Natural killer cell (primary cell): Measurements from ENCODE around the gene ECT2L. TPM values are rescaled to one million over a fixed set of nuclear protein-coding genes. Genes with fewer than 3 reads are reported as not detected.

Experiments
- ATAC-seq, 3 donors: fragments of 150-1000 bp in 2 of 3; fragments of 200-7000 bp in 1 of 3; cut with Tn5 transposase; 1 replicate in 1 of 3; 2 replicates in 2 of 3; pipeline ENCODE4 v1.10.0; 2021; ENCODE audit warnings: mild to moderate bottlenecking in 2 of 3, moderate library complexity in 2 of 3
- DNase-seq, 2 donors: peaks; one replicate each; pipeline versions ENCODE4 v3.0.0 to v3.0.0-alpha.2; 2013 to 2021; ENCODE audit warnings: mixed read lengths in 1 of 2
- H3K27ac ChIP-seq: one replicate; pipeline ENCODE4 v1.5.1; 2013; ENCODE audit warnings: mild to moderate bottlenecking, low read length
- H3K27me3 ChIP-seq: one replicate; pipeline ENCODE4 v1.6.1; 2013; ENCODE audit warnings: low read length; ENCODE audit not compliant: control insufficient read depth, insufficient read depth
- H3K36me3 ChIP-seq: one replicate; pipeline ENCODE4 v1.6.1; 2013; ENCODE audit warnings: low read length; ENCODE audit not compliant: control insufficient read depth, insufficient read depth
- H3K4me1 ChIP-seq: one replicate; pipeline ENCODE4 v1.6.1; 2013; ENCODE audit warnings: low read length; ENCODE audit not compliant: control insufficient read depth, insufficient read depth
- H3K4me3 ChIP-seq: one replicate; pipeline ENCODE4 v1.5.1; 2013; ENCODE audit warnings: low read length
- H3K9me3 ChIP-seq: one replicate; pipeline ENCODE4 v1.6.1; 2013; ENCODE audit warnings: low read length; ENCODE audit not compliant: control insufficient read depth, insufficient read depth
- H3K27ac Mint-ChIP-seq, 2 donors: one replicate each; pipeline ENCODE4 v1.8.0; 2022; ENCODE audit warnings: mild to moderate bottlenecking in 2 of 2, mixed read lengths in 2 of 2, moderate library complexity in 1 of 2
- H3K27me3 Mint-ChIP-seq, 2 donors: one replicate each; pipeline ENCODE4 v1.8.0; 2022; ENCODE audit warnings: low read depth in 2 of 2, mixed read lengths in 2 of 2
- H3K36me3 Mint-ChIP-seq: one replicate; pipeline ENCODE4 v1.8.0; 2022; ENCODE audit warnings: mixed read lengths
- H3K4me1 Mint-ChIP-seq, 2 donors: one replicate each; pipeline ENCODE4 v1.8.0; 2022; ENCODE audit warnings: mixed read lengths in 2 of 2
- H3K4me3 Mint-ChIP-seq: one replicate; pipeline ENCODE4 v1.8.0; 2022; ENCODE audit warnings: mild to moderate bottlenecking, moderate library complexity, mixed read lengths
- H3K9me3 Mint-ChIP-seq, 2 donors: one replicate each; pipeline ENCODE4 v1.8.0; 2022; ENCODE audit warnings: mixed read lengths in 2 of 2
- CTCF ChIP-seq: fragments of 200-600 bp; IDR thresholded peaks from one replicate; pipeline ENCODE4 v1.8.0; 2022; ENCODE audit warnings: antibody characterized with exemption
- WGBS: methylation state at CpG from one replicate; pipeline ENCODE4 v1.1.7; 2013; ENCODE audit warnings: missing lambda C conversion rate; ENCODE audit not compliant: insufficient coverage; 5-methylcytosine and 5-hydroxymethylcytosine counted together
- intact Hi-C: fragments of 100-400 bp; cut with micrococcal nuclease; formaldehyde crosslinking; loops from one replicate; pipeline ENCODE4 v1.14.2; 2022
- total RNA-seq, 4 donors: library from RNA; stranded (reverse); fragments of 120-200 nt in 1 of 4; gene quantifications; one replicate each; pipeline versions ENCODE4 v1.2.3 to v1.2.4, GENCODE V29; 2013 to 2022

ECT2L gene
- total RNA-seq, 3 donors from 2014 or later (not counting 1 experiment from before 2014, with no cell fraction given) = 0.12 TPM; not detected in 2

DNA sequence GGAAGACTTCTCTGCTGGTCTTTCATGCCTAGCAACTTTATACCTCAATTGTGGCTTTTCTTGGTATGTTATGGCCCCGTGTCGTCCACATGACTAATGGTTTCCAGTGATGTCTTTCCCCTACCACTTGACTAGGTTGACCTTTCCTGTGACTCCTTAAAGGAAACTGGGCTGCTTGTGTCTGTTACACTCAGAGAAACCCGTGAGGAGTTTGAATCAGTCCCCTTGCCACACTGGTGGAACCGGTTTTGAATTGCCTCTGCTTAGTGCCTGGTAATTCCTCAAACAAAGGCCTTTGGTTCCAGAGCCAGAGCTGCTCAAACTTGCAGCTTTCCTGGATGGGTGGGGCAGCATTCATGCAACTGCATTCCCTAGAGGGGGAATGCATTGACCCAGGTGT is 21.9 kb downstream of the ECT2L start:
- intact Hi-C loops = loop anchor here (2.0 to 10.0 kb wide), 2 partner anchors 237 to 547 kb away; no protein-coding TSS in a partner anchor
- Histone ChIP-seq H3K27me3 (no peaks in the 10 kb centered on the region), H3K4me1 (no peaks in the 10 kb centered on the region), H3K4me3 (no peak overlapping the region), H3K9me3 (no peaks in the 10 kb centered on the region), H3K27ac (no peak overlapping the region), H3K36me3 (no peaks in the 10 kb centered on the region)
- Mint-ChIP-seq H3K27me3 (peaks cover 3 to 7% of the 10 kb centered on the region in 2 donors), H3K36me3 (no peaks in the 10 kb centered on the region), H3K27ac (no peak overlapping the region), H3K4me3 (no peak overlapping the region), H3K4me1 (no peaks in the 10 kb centered on the region), H3K9me3 (no peaks in the 10 kb centered on the region)
- 70% methylated on average over 4 of the region's 4 CpGs for WGBS
- ATAC-seq (no peak), DNase-seq (no peak)
- TF ChIP-seq CTCF = no peak

DNA sequence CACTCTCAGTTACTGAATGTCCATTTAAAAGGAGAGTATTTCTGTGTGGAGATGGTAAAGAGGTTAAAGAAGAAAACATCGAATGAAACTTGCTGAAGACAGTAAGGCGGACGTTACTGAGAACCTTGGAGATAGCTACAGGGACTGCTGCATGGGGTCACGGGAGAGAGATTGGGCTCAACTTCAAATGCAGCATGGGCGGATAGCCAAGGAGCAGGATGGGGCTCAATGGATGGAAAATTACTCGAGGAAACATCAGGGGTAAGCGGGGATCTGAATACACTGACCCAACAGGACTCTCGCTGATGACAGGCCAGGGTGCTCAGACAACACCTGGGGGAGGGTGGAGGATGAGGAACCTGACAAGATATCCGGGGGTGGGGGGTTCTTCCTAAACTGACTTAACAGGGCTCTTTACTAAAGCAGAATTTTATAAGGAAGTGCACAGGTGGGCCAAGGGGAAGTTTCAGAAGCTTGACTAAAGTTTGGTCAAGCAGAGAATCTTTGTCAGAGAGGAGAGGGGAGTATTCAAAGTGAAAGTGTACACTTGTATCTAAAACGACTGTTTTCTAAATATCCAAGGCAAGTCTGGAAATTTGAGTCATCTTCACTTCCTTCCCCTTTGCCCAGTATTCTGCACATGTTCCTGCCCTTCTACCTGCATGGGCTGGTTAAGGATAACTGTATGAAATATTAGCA is 22.8 kb downstream of the ECT2L start:
- Histone ChIP-seq H3K9me3 (no peaks in the 10 kb centered on the region), H3K27me3 (no peaks in the 10 kb centered on the region), H3K4me3 (no peak overlapping the region), H3K36me3 (no peaks in the 10 kb centered on the region), H3K27ac (no peak overlapping the region), H3K4me1 (no peaks in the 10 kb centered on the region)
- DNase-seq (no peak), ATAC-seq (no peak)
- 80% methylated on average over 9 of the region's 10 CpGs for WGBS
- TF ChIP-seq CTCF = no peak
- H3K4me3 Mint-ChIP-seq = no peak overlapping the region
- H3K36me3 Mint-ChIP-seq = no peaks in the 10 kb centered on the region
- no peak overlapping the region for H3K27ac Mint-ChIP-seq
- no peaks in the 10 kb centered on the region for H3K9me3 Mint-ChIP-seq
- intact Hi-C loops = loop anchor here (10.0 kb wide), 1 partner anchor 236 kb away; no protein-coding TSS in a partner anchor
- H3K27me3 Mint-ChIP-seq = peaks cover under 1 to 7% of the 10 kb centered on the region in 2 donors
- H3K4me1 Mint-ChIP-seq = no peaks in the 10 kb centered on the region

DNA sequence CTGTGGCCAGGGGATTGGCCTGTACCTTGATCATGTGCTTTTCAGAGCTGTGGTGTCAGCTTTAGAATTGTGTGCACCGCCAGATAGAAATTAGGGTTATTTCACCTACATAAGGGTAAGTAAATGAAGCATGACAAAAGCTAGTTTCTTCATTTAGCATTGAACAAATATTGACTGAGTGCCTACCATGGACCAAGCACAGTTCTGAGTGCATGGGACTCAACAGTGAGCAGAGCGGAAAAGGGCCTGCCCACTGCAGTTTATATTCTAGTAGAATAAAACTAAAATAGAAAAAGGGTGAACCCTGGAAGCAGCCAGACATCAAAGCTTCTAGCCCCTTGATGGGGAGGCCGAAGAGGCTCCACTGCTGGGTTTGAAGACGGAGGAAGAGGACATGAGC is 25.6 kb downstream of the ECT2L start:
- Mint-ChIP-seq H3K27me3 (no peaks in the 10 kb centered on the region), H3K4me1 (no peaks in the 10 kb centered on the region), H3K27ac (no peak overlapping the region), H3K36me3 (no peaks in the 10 kb centered on the region), H3K4me3 (no peak overlapping the region), H3K9me3 (no peaks in the 10 kb centered on the region)
- no peak overlapping the region for H3K27ac ChIP-seq
- WGBS = 78% methylated on average over 4 of the region's 4 CpGs
- H3K4me1 ChIP-seq = no peaks in the 10 kb centered on the region
- no peak for TF ChIP-seq CTCF
- no peak overlapping the region for H3K4me3 ChIP-seq
- H3K27me3 ChIP-seq = no peaks in the 10 kb centered on the region
- H3K9me3 ChIP-seq = no peaks in the 10 kb centered on the region
- no peak for ATAC-seq
- DNase-seq = no peak
- no peaks in the 10 kb centered on the region for H3K36me3 ChIP-seq
- intact Hi-C loops = no loop called here
